ENCODE results near the gene ROCK2. TPM values are rescaled to one million over a fixed set of nuclear protein-coding genes. Genes with fewer than 3 reads are reported as not detected.
"Not testable (repeated sequence)": the region's sequence is repeated elsewhere in the genome, so short reads cannot be mapped to it uniquely, and the experiment has no call there.

The ROCK2 gene
- total RNA-seq, 1 donor from 2014 or later, result 65.9 TPM

- no peak for DNase-seq
These were observed 81.3 kb downstream of the ROCK2 start for GRCh38 chr2:11263177-11263576.

- DNase-seq, result not testable (repeated sequence)
These were observed 82.0 kb downstream of the ROCK2 start for GRCh38 chr2:11262438-11262837.

GRCh38 chr2:11261564-11261963, 82.9 kb downstream of the ROCK2 start:
- DNase-seq, result not testable (repeated sequence)

GRCh38 chr2:11260979-11261378, 83.5 kb downstream of the ROCK2 start:
- DNase-seq, result no peak

GRCh38 chr2:11257964-11258363, 86.5 kb downstream of the ROCK2 start:
- DNase-seq, result no peak

- DNase-seq, result no peak
These were observed 87.4 kb downstream of the ROCK2 start for GRCh38 chr2:11257078-11257477.

- DNase-seq, result peak; percentile 54
These were observed 88.3 kb downstream of the ROCK2 start for GRCh38 chr2:11256166-11256565.

GRCh38 chr2:11254100-11254536, 90.3 kb downstream of the ROCK2 start:
- no peak for DNase-seq

- not testable (repeated sequence) for DNase-seq
These were observed 92.0 kb downstream of the ROCK2 start for GRCh38 chr2:11252458-11252857.

- peak; percentile 27 for DNase-seq
These were observed 93.8 kb downstream of the ROCK2 start for GRCh38 chr2:11250400-11251196.

GRCh38 chr2:11245322-11245721, 99.1 kb downstream of the ROCK2 start:
- DNase-seq, result no peak

- DNase-seq, result no peak
These were observed 100.2 kb downstream of the ROCK2 start for GRCh38 chr2:11244091-11244826.

GRCh38 chr2:11243512-11243911, 100.9 kb downstream of the ROCK2 start:
- DNase-seq, result no peak

GRCh38 chr2:11242542-11243174, 101.8 kb downstream of the ROCK2 start:
- DNase-seq, result no peak

- DNase-seq, result no peak
These were observed 102.8 kb downstream of the ROCK2 start for GRCh38 chr2:11241412-11242203.

GRCh38 chr2:11239666-11240462, 104.6 kb downstream of the ROCK2 start:
- peak; percentile 88 for DNase-seq

GRCh38 chr2:11239147-11239546, 105.3 kb downstream of the ROCK2 start:
- no peak for DNase-seq

GRCh38 chr2:11237122-11237521, 107.3 kb downstream of the ROCK2 start:
- DNase-seq, result no peak

- DNase-seq, result peak; percentile 23
These were observed 108.1 kb downstream of the ROCK2 start for GRCh38 chr2:11236335-11236734.

GRCh38 chr2:11235583-11235982, 108.9 kb downstream of the ROCK2 start:
- no peak for DNase-seq

GRCh38 chr2:11234309-11234708, 110.1 kb downstream of the ROCK2 start:
- DNase-seq, result peak; percentile 57

GRCh38 chr2:11231193-11231592, 113.2 kb downstream of the ROCK2 start:
- not testable (repeated sequence) for DNase-seq
